ENCODE measurements around the gene SYCP2L. TPM values are rescaled to one million over a fixed set of nuclear protein-coding genes. Genes with fewer than 3 reads are reported as not detected.

The SYCP2L gene
- total and polyA plus RNA-seq, 9 of the 15 experiments (the other 6 are each of a cell fraction or from before 2014, with no cell fraction given), result 12.4 to 46.9 (median 22.0) TPM

DNA sequence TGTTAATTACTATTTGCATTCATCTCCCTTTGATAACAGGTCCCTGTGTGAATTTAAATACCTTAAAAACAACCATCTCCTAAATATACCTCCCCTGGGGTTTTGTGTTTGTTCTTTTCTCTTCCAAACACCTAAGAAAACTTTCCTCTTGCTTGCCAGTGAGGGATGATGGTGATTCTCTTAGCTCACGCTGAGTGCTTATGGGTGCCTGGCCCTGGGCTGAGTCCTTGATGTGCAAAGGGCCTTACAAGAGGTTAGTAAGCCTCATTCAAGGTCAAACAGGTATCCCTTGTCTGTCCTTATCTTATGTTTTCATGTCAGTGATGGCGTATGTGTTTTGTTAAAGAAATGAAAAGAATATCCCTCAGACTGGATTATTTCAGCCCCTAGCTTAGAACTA is 76.3 kb downstream of the SYCP2L start:
- ChIA-PET POLR2A (no interaction called here), CTCF (ENCODE audit: low intra/inter-chr PET ratio) (no interaction called here)
- no TSS peak for BruUV-seq (replicated peaks)
- FAIRE-seq, result no peak
- Histone ChIP-seq H2AFZ (ENCODE audit: low read depth, low read length) (no peak overlapping the region), H3K4me3 (no peak overlapping the region), H3K79me2 (ENCODE audit: control insufficient read depth, insufficient read depth, low read length) (no peaks in the 10 kb centered on the region), H3K9ac (ENCODE audit: insufficient read depth in 1 of 2, low read depth in 2 of 2, low read length in 2 of 2) (no peak overlapping the region), H4K20me1 (replicated peaks; ENCODE audit: control insufficient read depth, insufficient read depth, low read length) (no peaks in the 10 kb centered on the region), H3K4me2 (ENCODE audit: insufficient read depth, low read length) (no peak overlapping the region), H3K36me3 (ENCODE audit: control insufficient read depth, insufficient read depth, low read length) (peaks cover 28% of the 10 kb centered on the region; the same call in 2 of the 3 replicates), H3K4me1 (replicated peaks in 1 of 2; ENCODE audit: control insufficient read depth in 2 of 2, insufficient read depth in 2 of 2, low read length in 2 of 2) (no peaks in the 10 kb centered on the region; a peak in 1 of 5 replicates), H3K9me1 (ENCODE audit: control insufficient read depth, insufficient read depth, low read length) (no peaks in the 10 kb centered on the region), H3K9me3 (replicated peaks; ENCODE audit: control insufficient read depth, insufficient read depth, low read depth, low read length) (no peaks in the 10 kb centered on the region), H3K27ac (ENCODE audit: extremely low read depth, low read depth, low read length) (no peak overlapping the region), H3K27me3 (ENCODE audit: control insufficient read depth in 2 of 2, insufficient read depth in 2 of 2, low read length in 2 of 2) (no peaks in the 10 kb centered on the region)
- WGBS (ENCODE audit: insufficient coverage, low coverage, missing lambda C conversion rate), result 70% methylated on average over 2 of the region's 2 CpGs
- ATAC-seq, result no peak
- in situ Hi-C loops (cut with MboI) (loop anchor here (25.0 kb wide), 1 partner anchor 524 kb away; no protein-coding TSS in a partner anchor), intact Hi-C loops (cut with micrococcal nuclease) (no loop called here)
- DNase-seq (ENCODE audit: extremely low read depth in 1 of 4, low spot score in 3 of 4), result no peak
- TF ChIP-seq HNRNPK (IDR thresholded peaks at IDR 0.05; ENCODE audit: low read depth, low read length, poor library complexity, severe bottlenecking) (no peak), TAF7 (tag; IDR thresholded peaks at IDR 0.05) (no peak), FOXP1 (CRISPR knock-in tag; IDR thresholded peaks at IDR 0.05) (no peak), DACH1 (IDR thresholded peaks at IDR 0.05; ENCODE audit: partially characterized antibody) (no peak), ZNF280B (CRISPR knock-in tag; IDR thresholded peaks at IDR 0.05) (no peak), PURB (CRISPR knock-in tag; IDR thresholded peaks at IDR 0.05; ENCODE audit: low read depth) (no peak), C11orf30 (IDR thresholded peaks at IDR 0.05; ENCODE audit: low read depth) (no peak), CREB3L1 (IDR thresholded peaks at IDR 0.05; ENCODE audit: borderline replicate concordance, low read depth) (no peak), ARHGAP35 (IDR thresholded peaks at IDR 0.05; ENCODE audit: partially characterized antibody) (no peak), ARID3B (CRISPR knock-in tag; IDR thresholded peaks at IDR 0.05; ENCODE audit: borderline replicate concordance) (no peak)
- TF ChIP-seq, protein P1, sequence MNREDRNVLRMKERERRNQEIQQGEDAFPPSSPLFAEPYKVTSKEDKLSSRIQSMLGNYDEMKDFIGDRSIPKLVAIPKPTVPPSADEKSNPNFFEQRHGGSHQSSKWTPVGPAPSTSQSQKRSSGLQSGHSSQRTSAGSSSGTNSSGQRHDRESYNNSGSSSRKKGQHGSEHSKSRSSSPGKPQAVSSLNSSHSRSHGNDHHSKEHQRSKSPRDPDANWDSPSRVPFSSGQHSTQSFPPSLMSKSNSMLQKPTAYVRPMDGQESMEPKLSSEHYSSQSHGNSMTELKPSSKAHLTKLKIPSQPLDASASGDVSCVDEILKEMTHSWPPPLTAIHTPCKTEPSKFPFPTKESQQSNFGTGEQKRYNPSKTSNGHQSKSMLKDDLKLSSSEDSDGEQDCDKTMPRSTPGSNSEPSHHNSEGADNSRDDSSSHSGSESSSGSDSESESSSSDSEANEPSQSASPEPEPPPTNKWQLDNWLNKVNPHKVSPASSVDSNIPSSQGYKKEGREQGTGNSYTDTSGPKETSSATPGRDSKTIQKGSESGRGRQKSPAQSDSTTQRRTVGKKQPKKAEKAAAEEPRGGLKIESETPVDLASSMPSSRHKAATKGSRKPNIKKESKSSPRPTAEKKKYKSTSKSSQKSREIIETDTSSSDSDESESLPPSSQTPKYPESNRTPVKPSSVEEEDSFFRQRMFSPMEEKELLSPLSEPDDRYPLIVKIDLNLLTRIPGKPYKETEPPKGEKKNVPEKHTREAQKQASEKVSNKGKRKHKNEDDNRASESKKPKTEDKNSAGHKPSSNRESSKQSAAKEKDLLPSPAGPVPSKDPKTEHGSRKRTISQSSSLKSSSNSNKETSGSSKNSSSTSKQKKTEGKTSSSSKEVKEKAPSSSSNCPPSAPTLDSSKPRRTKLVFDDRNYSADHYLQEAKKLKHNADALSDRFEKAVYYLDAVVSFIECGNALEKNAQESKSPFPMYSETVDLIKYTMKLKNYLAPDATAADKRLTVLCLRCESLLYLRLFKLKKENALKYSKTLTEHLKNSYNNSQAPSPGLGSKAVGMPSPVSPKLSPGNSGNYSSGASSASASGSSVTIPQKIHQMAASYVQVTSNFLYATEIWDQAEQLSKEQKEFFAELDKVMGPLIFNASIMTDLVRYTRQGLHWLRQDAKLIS (CRISPR knock-in tag; IDR thresholded peaks at IDR 0.05), result no peak
- TF ChIP-seq, protein P2, sequence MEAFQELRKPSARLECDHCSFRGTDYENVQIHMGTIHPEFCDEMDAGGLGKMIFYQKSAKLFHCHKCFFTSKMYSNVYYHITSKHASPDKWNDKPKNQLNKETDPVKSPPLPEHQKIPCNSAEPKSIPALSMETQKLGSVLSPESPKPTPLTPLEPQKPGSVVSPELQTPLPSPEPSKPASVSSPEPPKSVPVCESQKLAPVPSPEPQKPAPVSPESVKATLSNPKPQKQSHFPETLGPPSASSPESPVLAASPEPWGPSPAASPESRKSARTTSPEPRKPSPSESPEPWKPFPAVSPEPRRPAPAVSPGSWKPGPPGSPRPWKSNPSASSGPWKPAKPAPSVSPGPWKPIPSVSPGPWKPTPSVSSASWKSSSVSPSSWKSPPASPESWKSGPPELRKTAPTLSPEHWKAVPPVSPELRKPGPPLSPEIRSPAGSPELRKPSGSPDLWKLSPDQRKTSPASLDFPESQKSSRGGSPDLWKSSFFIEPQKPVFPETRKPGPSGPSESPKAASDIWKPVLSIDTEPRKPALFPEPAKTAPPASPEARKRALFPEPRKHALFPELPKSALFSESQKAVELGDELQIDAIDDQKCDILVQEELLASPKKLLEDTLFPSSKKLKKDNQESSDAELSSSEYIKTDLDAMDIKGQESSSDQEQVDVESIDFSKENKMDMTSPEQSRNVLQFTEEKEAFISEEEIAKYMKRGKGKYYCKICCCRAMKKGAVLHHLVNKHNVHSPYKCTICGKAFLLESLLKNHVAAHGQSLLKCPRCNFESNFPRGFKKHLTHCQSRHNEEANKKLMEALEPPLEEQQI (IDR thresholded peaks at IDR 0.05), result no peak
